ENCODE results near the gene PSPH.
"Not testable (repeated sequence)": the region's sequence is repeated elsewhere in the genome, so short reads cannot be mapped to it uniquely, and the experiment has no call there.

Gene PSPH

DNA sequence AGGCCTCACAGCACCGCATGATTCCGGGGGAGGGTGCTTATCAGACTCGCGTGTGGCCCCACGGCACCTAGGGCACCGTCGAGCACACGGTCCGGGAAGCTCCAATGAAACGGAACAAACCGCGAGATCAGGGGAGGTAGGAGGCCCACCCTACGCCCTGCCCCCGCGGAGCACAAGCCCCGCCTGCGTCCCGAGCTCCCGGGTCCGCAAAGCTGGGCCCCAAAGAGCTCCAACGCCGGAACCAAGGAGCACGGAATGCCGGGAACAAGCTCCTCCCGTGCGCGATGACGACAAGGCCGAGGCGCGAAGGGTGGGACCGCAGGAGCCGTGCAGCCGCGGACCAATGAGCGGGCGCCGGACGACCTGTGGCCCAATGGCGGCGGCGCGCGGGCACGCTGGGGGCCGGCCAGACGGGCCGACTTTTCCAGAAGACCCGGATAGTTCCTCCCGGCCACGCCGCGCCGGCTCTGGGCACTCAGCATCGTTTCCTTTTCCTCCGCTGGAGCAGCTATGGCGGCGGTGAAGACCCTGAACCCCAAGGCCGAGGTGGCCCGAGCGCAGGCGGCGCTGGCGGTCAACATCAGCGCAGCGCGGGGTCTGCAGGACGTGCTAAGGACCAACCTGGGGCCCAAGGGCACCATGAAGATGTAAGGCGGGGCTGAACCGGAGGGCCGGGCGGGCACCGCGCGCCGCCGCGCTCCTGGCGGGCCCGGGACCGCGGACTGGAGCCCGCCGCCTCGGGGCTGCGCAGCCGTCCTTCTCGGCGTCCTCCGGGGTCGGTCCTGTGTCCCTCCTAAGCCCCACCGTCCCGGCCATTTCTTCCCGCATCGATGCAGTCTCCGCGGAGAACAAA lies at the start of gene PSPH, which contains the start of gene CCT6A:
PSPH (minus strand) TSS at position 106 of the 853 bp plus-strand sequence. CDS start 30,232 bp downstream, outside the sequence.
CCT6A (plus strand) TSS at position 427 of the 853 bp plus-strand sequence; CDS start at position 511, 84 bp downstream.
- Mint-ChIP-seq H3K4me1 (peaks cover 49% of the 10 kb centered on the region), H3K9me3 (no peaks in the 10 kb centered on the region), H3K27me3 (ENCODE audit: low read depth, poor library complexity) (no peaks in the 10 kb centered on the region), H3K36me3 (ENCODE audit: low read depth) (peaks cover 31% of the 10 kb centered on the region), H3K27ac (peak within 1 kb of the TSS; percentile 99), H3K4me3 (peak within 1 kb of the TSS; percentile 97)
- TF ChIP-seq CTCF (IDR thresholded peaks at IDR 0.05), result no peak
- DNase-seq, result peak; percentile 96

- no peak for TF ChIP-seq CTCF (IDR thresholded peaks at IDR 0.05)
- Mint-ChIP-seq H3K27ac (no peak overlapping the region), H3K36me3 (ENCODE audit: low read depth) (peaks cover 34% of the 10 kb centered on the region), H3K4me3 (no peak overlapping the region), H3K27me3 (ENCODE audit: low read depth, poor library complexity) (peaks cover 2% of the 10 kb centered on the region), H3K4me1 (no peaks in the 10 kb centered on the region), H3K9me3 (peaks cover 12% of the 10 kb centered on the region)
- DNase-seq, result no peak
Measured at GRCh38 chr7:56099653-56100052, 48.4 kb upstream of the PSPH start.

- not testable (repeated sequence) for H3K9me3 Mint-ChIP-seq; H3K27me3 Mint-ChIP-seq (ENCODE audit: low read depth, poor library complexity); DNase-seq; H3K27ac Mint-ChIP-seq; H3K4me3 Mint-ChIP-seq; H3K4me1 Mint-ChIP-seq
- peaks cover 29% of the 10 kb centered on the region for H3K36me3 Mint-ChIP-seq (ENCODE audit: low read depth)
Measured at GRCh38 chr7:56098187-56099008, 47.2 kb upstream of the PSPH start.

DNA sequence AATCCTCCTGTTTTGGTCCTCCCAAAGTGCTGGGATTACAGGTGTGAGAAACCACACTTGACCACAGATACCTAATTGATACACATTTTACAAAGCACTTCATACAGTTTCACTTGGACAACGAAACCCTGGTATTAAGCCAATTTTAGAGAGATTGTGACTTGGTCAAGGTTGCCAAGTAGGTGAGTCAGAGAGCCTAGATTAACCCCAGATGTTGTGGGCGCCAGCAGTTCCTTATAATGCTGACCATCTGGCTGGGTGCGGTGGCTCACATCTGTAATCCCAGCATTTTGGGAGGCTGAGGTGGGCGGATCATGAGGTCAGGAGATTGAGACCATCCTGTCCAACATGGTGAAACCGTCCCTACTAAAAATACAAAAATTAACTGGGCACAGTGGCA lies 46.5 kb upstream of the PSPH start:
- Mint-ChIP-seq H3K27ac (no peak overlapping the region), H3K4me1 (no peaks in the 10 kb centered on the region), H3K27me3 (ENCODE audit: low read depth, poor library complexity) (peaks cover 5% of the 10 kb centered on the region), H3K4me3 (no peak overlapping the region), H3K36me3 (ENCODE audit: low read depth) (peaks cover 25% of the 10 kb centered on the region), H3K9me3 (peaks cover 8% of the 10 kb centered on the region)
- no peak for DNase-seq
- no peak for TF ChIP-seq CTCF (IDR thresholded peaks at IDR 0.05)

DNA sequence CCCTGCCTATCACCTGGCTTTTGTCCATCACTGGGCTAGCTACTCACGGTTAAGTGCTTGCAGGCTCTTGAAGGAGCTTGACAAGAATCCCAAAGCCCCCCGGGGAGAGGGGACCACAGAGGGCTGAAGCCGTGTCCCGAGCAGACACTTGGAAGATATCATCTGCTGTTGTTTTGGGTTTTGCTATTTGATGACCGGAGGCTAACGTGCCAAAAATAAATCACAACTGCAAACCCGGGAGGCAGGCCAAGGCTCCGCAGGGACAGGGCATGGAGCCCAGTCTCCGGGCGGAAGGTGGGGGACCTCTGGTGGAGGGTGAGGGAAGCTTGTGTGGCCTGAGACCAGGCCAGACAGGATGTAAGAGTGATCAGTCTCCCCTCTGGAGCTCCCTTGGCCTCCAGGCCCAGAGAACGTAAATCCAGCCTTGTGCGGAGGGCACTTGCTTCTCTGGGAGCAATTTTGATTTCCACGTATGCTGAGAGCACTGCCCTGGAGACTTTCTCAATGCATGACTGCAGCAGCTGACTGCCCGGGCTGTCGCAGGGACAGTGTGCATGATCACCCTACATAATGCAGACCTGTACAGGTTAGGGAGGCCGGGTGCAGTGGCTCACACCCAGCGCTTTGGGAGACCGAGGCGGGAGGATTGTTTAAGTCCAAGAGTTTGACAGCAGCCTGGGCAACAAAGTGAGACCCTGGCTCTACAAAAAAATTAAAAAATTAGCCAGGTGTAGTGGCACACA lies 41.7 kb upstream of the PSPH start, which contains the start of gene PHKG1:
PHKG1 (minus strand) TSS at position 164 of the 743 bp plus-strand sequence. CDS start 4,011 bp downstream, outside the sequence.
- TF ChIP-seq CTCF (IDR thresholded peaks at IDR 0.05), result no peak
- no peak for DNase-seq
- H3K36me3 Mint-ChIP-seq (ENCODE audit: low read depth), result peaks cover 14% of the 10 kb centered on the region
- H3K4me1 Mint-ChIP-seq, result no peaks in the 10 kb centered on the region
- H3K27ac Mint-ChIP-seq, result peak within 1 kb of the TSS; percentile 25
- H3K27me3 Mint-ChIP-seq (ENCODE audit: low read depth, poor library complexity), result peaks cover 8% of the 10 kb centered on the region
- H3K9me3 Mint-ChIP-seq, result peaks cover 5% of the 10 kb centered on the region
- H3K4me3 Mint-ChIP-seq, result no peak within 1 kb of the TSS

GRCh38 chr7:56092388-56092787 lies 41.1 kb upstream of the PSPH start:
- peaks cover 14% of the 10 kb centered on the region for H3K36me3 Mint-ChIP-seq (ENCODE audit: low read depth)
- not testable (repeated sequence) for H3K27me3 Mint-ChIP-seq (ENCODE audit: low read depth, poor library complexity); H3K4me1 Mint-ChIP-seq; H3K4me3 Mint-ChIP-seq; H3K9me3 Mint-ChIP-seq; DNase-seq; H3K27ac Mint-ChIP-seq

Data from nephron progenitor cell (in vitro differentiated cells).